B cell (primary cell): ENCODE measurements around the gene RNFT2. TPM values are rescaled to one million over a fixed set of nuclear protein-coding genes. Genes with fewer than 3 reads are reported as not detected.

Experiments
- ATAC-seq: fragments of 200-7000 bp; cut with Tn5 transposase; one replicate; pipeline ENCODE4 v1.10.0; 2021; ENCODE audit warnings: low read depth, mild to moderate bottlenecking, moderate number of reproducible peaks, moderate library complexity
- CTCF ChIA-PET: fragments of 350-600 bp; sonication (Branson Sonifier 250); formaldehyde crosslinking; loops from one replicate; lab custom pipeline; 2021; ENCODE audit warnings: antibody characterized with exemption, inconsistent platforms; lab: Charles Lee
- POLR2A ChIA-PET: fragments of 350-600 bp; sonication (Branson Sonifier 250); formaldehyde crosslinking; loops from one replicate; lab custom pipeline; 2021; ENCODE audit warnings: antibody characterized with exemption; lab: Charles Lee
- DNase-seq: peaks from one replicate; pipeline ENCODE4 v3.0.0; 2013
- H2AFZ ChIP-seq: 2 replicates; pipeline ENCODE4 v1.6.1; 2012; ENCODE audit warnings: mild to moderate bottlenecking, low read depth, low read length; ENCODE audit not compliant: insufficient read depth, poor library complexity, severe bottlenecking
- H3K27ac ChIP-seq, 2 donors: 1 replicate in 1 of 2; 2 replicates in 1 of 2; pipeline ENCODE4 v1.5.1; 2012 to 2013; ENCODE audit warnings: low read length in 2 of 2, mild to moderate bottlenecking in 2 of 2, moderate library complexity in 1 of 2
- H3K27me3 ChIP-seq, 4 experiments: fragments of 200-600 bp in 1 of 4; sonication (generic) in 1 of 4; replicated peaks in 1 of 4; 1 replicate in 2 of 4; 2 replicates in 2 of 4; pipeline versions ENCODE4 v1.6.1 to v1.7.0; 2013 to 2016; ENCODE audit warnings: low read length in 3 of 4, mild to moderate bottlenecking in 2 of 4, mixed read lengths in 1 of 4, moderate library complexity in 1 of 4; ENCODE audit not compliant: insufficient read depth in 4 of 4, control insufficient read depth in 3 of 4; ENCODE audit errors: control extremely low read depth in 1 of 4
- H3K36me3 ChIP-seq, 2 experiments: replicated peaks in 1 of 2; 1 replicate in 1 of 2; 2 replicates in 1 of 2; pipeline versions ENCODE4 v1.6.1 to v1.7.1; 2013; ENCODE audit warnings: low read length in 1 of 2; ENCODE audit not compliant: insufficient read depth in 2 of 2, control insufficient read depth in 1 of 2; ENCODE audit errors: control extremely low read depth in 1 of 2, extremely low read depth in 1 of 2
- H3K4me1 ChIP-seq, 2 donors: fragments of 200-600 bp in 1 of 2; sonication (generic) in 1 of 2; 1 replicate in 1 of 2; 2 replicates in 1 of 2; pipeline versions ENCODE4 v1.5.1 to v1.6.1; 2013 to 2017; ENCODE audit warnings: low read length in 2 of 2; ENCODE audit not compliant: control insufficient read depth in 2 of 2, insufficient read depth in 2 of 2
- H3K4me2 ChIP-seq: replicated peaks from 2 replicates; pipeline ENCODE3; 2012; ENCODE audit warnings: mild to moderate bottlenecking, low read depth, low read length; ENCODE audit not compliant: poor library complexity, severe bottlenecking
- H3K4me3 ChIP-seq, 5 experiments: fragments of 200-600 bp in 1 of 5; sonication (generic) in 1 of 5; 1 replicate in 3 of 5; 2 replicates in 2 of 5; pipeline versions ENCODE4 v1.5.1 to v1.7.0; 2011 to 2016; ENCODE audit warnings: low read length in 4 of 5, mild to moderate bottlenecking in 4 of 5, low read depth in 2 of 5, control low read depth in 1 of 5, moderate library complexity in 1 of 5; ENCODE audit not compliant: insufficient read depth in 1 of 5; ENCODE audit errors: control extremely low read depth in 1 of 5, extremely low read depth in 1 of 5
- H3K79me2 ChIP-seq: fragments of 200-600 bp; sonication (generic); one replicate; pipeline ENCODE4 v1.6.0; 2016; ENCODE audit warnings: low read length; ENCODE audit not compliant: control insufficient read depth, insufficient read depth
- H3K9ac ChIP-seq: fragments of 200-600 bp; sonication (generic); 2 replicates; pipeline ENCODE4 v1.6.1; 2017; ENCODE audit warnings: mild to moderate bottlenecking, low read length, moderate library complexity
- H3K9me3 ChIP-seq, 3 donors: one replicate each; pipeline versions ENCODE4 v1.6.1 to v1.7.1; 2013; ENCODE audit warnings: low read length in 2 of 3; ENCODE audit not compliant: control insufficient read depth in 2 of 3, insufficient read depth in 1 of 3; ENCODE audit errors: control extremely low read depth in 1 of 3
- H4K20me1 ChIP-seq: 2 replicates; pipeline ENCODE4 v1.6.0; 2012; ENCODE audit warnings: mild to moderate bottlenecking, low read length; ENCODE audit not compliant: insufficient read depth, control insufficient read depth, poor library complexity, severe bottlenecking
- H3K27ac Mint-ChIP-seq: one replicate; pipeline ENCODE4 v1.8.0; 2021; ENCODE audit warnings: mixed read lengths
- H3K27me3 Mint-ChIP-seq: one replicate; pipeline ENCODE4 v1.8.0; 2021; ENCODE audit warnings: mixed read lengths
- H3K4me1 Mint-ChIP-seq: one replicate; pipeline ENCODE4 v1.8.0; 2021; ENCODE audit warnings: mixed read lengths
- H3K4me3 Mint-ChIP-seq: one replicate; pipeline ENCODE4 v1.8.0; 2021; ENCODE audit warnings: mixed read lengths
- H3K9me3 Mint-ChIP-seq: one replicate; pipeline ENCODE4 v1.8.0; 2022; ENCODE audit warnings: mixed read lengths; ENCODE audit not compliant: insufficient read depth
- EZH2 ChIP-seq: IDR thresholded peaks from 2 replicates; pipeline ENCODE4 v1.6.1; 2012; ENCODE audit warnings: borderline replicate concordance, low read depth, mild to moderate bottlenecking, moderate library complexity, low read length; ENCODE audit not compliant: insufficient read depth, poor library complexity, severe bottlenecking
- WGBS: methylation state at CpG from one replicate; pipeline ENCODE4 v1.1.5; 2013; ENCODE audit warnings: missing lambda C conversion rate; ENCODE audit not compliant: insufficient coverage; 5-methylcytosine and 5-hydroxymethylcytosine counted together
- intact Hi-C: fragments of 100-400 bp; cut with micrococcal nuclease; formaldehyde crosslinking; loops from one replicate; pipeline ENCODE4 v1.10.0; 2022
- polyA plus RNA-seq: library from polyadenylated mRNA; depleted of rRNA; stranded (reverse); fragments of >200 nt; gene quantifications from 2 replicates; pipeline ENCODE4 v1.2.3, GENCODE V29; 2012
- total RNA-seq, 2 donors: library from RNA; stranded (reverse); fragments of 120-200 nt in 1 of 2; gene quantifications; 1 replicate in 1 of 2; 2 replicates in 1 of 2; pipeline versions ENCODE4 v1.2.3 to v1.2.4, GENCODE V29; 2013 to 2022
- TF ChIP-seq, protein P1 (sequence below): fragments of 200-600 bp; IDR thresholded peaks from one replicate; pipeline ENCODE4 v1.8.0; 2022; ENCODE audit warnings: antibody characterized with exemption, mild to moderate bottlenecking

Gene RNFT2
- total and polyA plus RNA-seq, 2 donors (not counting 1 experiment from before 2014, with no cell fraction given) = 5.2 to 18.2 TPM

DNA sequence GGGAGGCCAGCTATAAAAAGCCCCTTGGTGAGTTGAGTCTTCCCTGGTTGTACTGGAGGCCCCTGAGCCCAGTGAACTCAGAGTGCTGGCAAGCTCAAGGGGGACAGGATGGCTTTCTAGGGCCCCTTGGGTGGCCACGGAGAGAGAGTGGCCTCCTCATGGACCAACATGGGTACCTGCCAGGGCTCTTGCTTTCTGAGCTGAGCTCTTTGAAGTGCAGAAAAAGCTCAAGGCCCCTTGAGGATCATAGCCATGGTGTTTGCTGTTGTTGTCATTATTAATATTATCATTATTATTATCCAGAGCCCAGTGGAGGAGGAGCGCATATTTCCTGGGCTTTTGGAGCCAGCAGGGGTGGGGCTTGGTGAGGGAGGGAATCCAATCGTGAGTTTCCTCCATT, 6.7 kb downstream of the RNFT2 start:
- Histone ChIP-seq H3K9me3 (no peaks in the 10 kb centered on the region), H3K9ac (no peak overlapping the region), H3K27me3 (no peaks in the 10 kb centered on the region), H3K36me3 (no peaks in the 10 kb centered on the region), H3K4me1 (no peaks in the 10 kb centered on the region), H3K4me3 (no peak overlapping the region), H3K79me2 (peaks cover 5% of the 10 kb centered on the region), H3K4me2 (no peak overlapping the region), H4K20me1 (no peaks in the 10 kb centered on the region), H2AFZ (no peak overlapping the region), H3K27ac (no peak overlapping the region)
- DNase-seq (no peak), ATAC-seq (no peak)
- H3K27ac Mint-ChIP-seq = no peak overlapping the region
- H3K4me3 Mint-ChIP-seq = no peak overlapping the region
- intact Hi-C loops = no loop called here
- no peaks in the 10 kb centered on the region for H3K27me3 Mint-ChIP-seq
- CTCF ChIA-PET = interaction anchor here (0.7 kb wide), 1 partner anchor 36 kb away, joined by 3 read pairs; no protein-coding TSS in a partner anchor
- TF ChIP-seq EZH2 = no peak
- TF ChIP-seq, protein P1, sequence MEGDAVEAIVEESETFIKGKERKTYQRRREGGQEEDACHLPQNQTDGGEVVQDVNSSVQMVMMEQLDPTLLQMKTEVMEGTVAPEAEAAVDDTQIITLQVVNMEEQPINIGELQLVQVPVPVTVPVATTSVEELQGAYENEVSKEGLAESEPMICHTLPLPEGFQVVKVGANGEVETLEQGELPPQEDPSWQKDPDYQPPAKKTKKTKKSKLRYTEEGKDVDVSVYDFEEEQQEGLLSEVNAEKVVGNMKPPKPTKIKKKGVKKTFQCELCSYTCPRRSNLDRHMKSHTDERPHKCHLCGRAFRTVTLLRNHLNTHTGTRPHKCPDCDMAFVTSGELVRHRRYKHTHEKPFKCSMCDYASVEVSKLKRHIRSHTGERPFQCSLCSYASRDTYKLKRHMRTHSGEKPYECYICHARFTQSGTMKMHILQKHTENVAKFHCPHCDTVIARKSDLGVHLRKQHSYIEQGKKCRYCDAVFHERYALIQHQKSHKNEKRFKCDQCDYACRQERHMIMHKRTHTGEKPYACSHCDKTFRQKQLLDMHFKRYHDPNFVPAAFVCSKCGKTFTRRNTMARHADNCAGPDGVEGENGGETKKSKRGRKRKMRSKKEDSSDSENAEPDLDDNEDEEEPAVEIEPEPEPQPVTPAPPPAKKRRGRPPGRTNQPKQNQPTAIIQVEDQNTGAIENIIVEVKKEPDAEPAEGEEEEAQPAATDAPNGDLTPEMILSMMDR = no peak
- no peaks in the 10 kb centered on the region for H3K4me1 Mint-ChIP-seq
- POLR2A ChIA-PET = no interaction called here
- H3K9me3 Mint-ChIP-seq = no peaks in the 10 kb centered on the region
- no CpG with 5 or more reads among the region's 3 CpGs for WGBS

DNA sequence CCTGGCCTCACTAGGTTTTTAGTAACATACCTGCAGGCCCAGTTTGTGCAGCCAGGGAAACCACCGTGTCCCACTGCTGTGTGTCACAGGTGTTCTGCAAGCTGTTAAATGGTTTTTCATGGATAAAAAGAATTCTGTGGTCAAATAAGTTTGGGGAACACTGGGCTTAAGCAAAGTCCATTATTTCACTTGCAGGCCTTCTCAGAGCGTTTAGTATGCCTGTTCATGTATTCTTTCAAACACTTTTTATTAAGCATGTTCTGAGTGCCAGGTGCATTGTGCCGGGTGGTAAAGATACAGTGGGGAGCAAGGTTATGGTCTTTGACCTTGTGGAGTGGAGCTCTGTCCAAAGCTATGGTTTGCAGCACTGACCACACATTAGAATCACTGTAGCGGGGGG, 7.4 kb downstream of the RNFT2 start:
- intact Hi-C loops = no loop called here
- H3K4me1 Mint-ChIP-seq = no peaks in the 10 kb centered on the region
- Histone ChIP-seq H2AFZ (no peak overlapping the region), H3K36me3 (no peaks in the 10 kb centered on the region), H3K9ac (no peak overlapping the region), H3K79me2 (no peaks in the 10 kb centered on the region), H4K20me1 (no peaks in the 10 kb centered on the region), H3K4me1 (no peaks in the 10 kb centered on the region), H3K27ac (no peak overlapping the region), H3K9me3 (no peaks in the 10 kb centered on the region), H3K4me2 (no peak overlapping the region), H3K4me3 (no peak overlapping the region), H3K27me3 (no peaks in the 10 kb centered on the region)
- POLR2A ChIA-PET = no interaction called here
- TF ChIP-seq EZH2 = no peak
- TF ChIP-seq, protein P1 = no peak
- 100% methylated on average over 2 of the region's 4 CpGs for WGBS
- DNase-seq = no peak
- no peak for ATAC-seq
- H3K27me3 Mint-ChIP-seq = no peaks in the 10 kb centered on the region
- no peak overlapping the region for H3K27ac Mint-ChIP-seq
- no peaks in the 10 kb centered on the region for H3K9me3 Mint-ChIP-seq
- CTCF ChIA-PET = no interaction called here
- H3K4me3 Mint-ChIP-seq = no peak overlapping the region
